ENCODE results near the gene PTPRN2.
"Not testable (repeated sequence)": the region's sequence is repeated elsewhere in the genome, so short reads cannot be mapped to it uniquely, and the experiment has no call there.

PTPRN2 gene

DNA sequence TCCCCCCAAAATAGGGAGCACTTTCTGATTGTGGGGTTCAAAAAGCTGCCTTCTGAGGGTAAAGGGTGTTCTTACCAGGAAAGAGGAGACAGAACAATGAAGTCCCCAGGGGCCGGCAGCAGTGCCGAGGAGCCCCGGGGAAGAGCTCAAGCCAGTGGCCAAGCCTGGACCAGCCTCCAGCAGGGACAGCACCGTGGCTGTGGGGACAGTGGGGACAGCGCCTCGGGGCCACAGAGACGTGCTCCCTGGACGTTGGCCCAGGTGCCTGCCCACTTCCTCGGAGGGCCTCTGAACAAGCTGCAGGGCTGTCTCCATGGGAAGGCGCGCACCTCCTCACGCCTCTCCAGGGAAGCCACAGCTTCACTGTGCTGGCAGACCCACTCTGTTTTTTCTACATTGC, 312.6 kb downstream of the PTPRN2 start:
- DNase-seq (ENCODE audit: low read depth): no peak
- TF ChIP-seq, protein P1, sequence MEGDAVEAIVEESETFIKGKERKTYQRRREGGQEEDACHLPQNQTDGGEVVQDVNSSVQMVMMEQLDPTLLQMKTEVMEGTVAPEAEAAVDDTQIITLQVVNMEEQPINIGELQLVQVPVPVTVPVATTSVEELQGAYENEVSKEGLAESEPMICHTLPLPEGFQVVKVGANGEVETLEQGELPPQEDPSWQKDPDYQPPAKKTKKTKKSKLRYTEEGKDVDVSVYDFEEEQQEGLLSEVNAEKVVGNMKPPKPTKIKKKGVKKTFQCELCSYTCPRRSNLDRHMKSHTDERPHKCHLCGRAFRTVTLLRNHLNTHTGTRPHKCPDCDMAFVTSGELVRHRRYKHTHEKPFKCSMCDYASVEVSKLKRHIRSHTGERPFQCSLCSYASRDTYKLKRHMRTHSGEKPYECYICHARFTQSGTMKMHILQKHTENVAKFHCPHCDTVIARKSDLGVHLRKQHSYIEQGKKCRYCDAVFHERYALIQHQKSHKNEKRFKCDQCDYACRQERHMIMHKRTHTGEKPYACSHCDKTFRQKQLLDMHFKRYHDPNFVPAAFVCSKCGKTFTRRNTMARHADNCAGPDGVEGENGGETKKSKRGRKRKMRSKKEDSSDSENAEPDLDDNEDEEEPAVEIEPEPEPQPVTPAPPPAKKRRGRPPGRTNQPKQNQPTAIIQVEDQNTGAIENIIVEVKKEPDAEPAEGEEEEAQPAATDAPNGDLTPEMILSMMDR (IDR thresholded peaks at IDR 0.05; ENCODE audit: low read depth, low read length, missing control alignments): no peak
- in situ Hi-C loops (cut with HindIII; ENCODE audit: low sequenced_read_pairs): no loop called here
- H3K4me3 ChIP-seq (ENCODE audit: low read depth, low read length): no peak overlapping the region

DNA sequence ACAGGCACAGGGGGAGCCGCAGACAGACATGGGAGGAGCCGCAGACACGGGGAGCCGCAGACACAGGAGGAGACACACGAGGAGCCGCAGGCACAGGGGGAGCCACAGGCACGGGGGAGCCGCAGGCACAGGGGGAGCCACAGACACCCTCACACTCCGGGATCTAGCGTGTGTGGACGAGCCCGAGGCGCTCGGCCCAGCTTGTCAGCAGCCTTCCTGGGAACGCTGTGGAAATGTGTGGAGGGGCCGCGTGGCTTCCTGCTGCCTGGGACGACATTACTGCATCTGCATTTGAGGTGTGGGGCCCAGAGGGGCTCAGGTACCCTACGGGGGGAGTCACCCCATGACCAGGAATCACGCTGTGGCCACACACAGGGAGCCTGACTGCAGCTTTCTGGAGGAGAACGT, 313.2 kb downstream of the PTPRN2 start:
- DNase-seq (ENCODE audit: low read depth): no peak
- in situ Hi-C loops (cut with HindIII; ENCODE audit: low sequenced_read_pairs): no loop called here
- TF ChIP-seq, protein P1 (IDR thresholded peaks at IDR 0.05; ENCODE audit: low read depth, low read length, missing control alignments): no peak
- H3K4me3 ChIP-seq (ENCODE audit: low read depth, low read length): no peak overlapping the region

DNA sequence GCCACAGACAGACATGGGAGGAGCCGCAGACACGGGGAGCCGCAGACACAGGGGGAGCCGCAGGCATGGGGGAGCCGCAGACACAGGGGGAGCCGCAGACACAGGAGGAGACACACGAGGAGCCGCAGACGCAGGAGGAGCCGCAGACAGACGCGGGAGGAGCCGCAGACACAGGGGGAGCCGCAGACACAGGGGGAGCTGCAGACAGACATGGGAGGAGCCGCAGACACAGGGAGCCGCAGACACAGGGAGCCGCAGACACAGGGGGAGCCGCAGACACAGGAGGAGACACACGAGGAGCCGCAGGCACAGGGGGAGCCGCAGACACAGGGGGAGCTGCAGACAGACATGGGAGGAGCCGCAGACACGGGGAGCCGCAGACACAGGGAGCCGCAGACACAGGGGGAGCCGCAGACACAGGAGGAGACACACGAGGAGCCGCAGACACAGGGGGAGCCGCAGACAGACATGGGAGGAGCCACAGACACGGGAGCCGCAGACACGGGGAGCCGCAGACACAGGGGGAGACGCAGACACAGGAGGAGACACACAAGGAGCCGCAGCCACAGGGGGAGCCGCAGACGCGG, 313.8 kb downstream of the PTPRN2 start:
- DNase-seq (ENCODE audit: low read depth); H3K4me3 ChIP-seq (ENCODE audit: low read depth, low read length); in situ Hi-C loops (cut with HindIII; ENCODE audit: low sequenced_read_pairs): not testable (repeated sequence)

DNA sequence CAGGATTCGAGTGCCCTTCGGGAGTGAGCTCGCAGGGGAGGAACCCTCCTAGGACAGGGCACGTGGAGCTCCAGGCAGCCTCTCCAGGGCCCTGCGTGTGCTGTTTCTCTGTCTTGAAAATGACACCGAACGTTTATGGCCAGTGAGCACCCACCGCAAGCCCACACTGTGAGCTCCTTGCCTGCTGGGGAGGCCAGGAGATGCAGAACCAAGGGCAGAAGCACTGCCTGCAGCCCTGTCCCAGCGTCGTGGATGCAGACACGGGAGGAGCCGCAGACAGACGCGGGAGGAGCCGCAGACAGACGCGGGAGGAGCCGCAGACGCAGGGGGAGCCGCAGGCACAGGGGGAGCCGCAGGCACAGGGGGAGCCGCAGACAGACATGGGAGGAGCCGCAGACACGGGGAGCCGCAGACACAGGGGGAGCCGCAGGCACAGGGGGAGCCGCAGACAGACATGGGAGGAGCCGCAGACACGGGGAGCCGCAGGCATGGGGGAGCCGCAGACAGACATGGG, 314.4 kb downstream of the PTPRN2 start:
- H3K4me3 ChIP-seq (ENCODE audit: low read depth, low read length): no peak overlapping the region
- TF ChIP-seq, protein P1 (IDR thresholded peaks at IDR 0.05; ENCODE audit: low read depth, low read length, missing control alignments): no peak
- in situ Hi-C loops (cut with HindIII; ENCODE audit: low sequenced_read_pairs): no loop called here
- no peak for DNase-seq (ENCODE audit: low read depth)

DNA sequence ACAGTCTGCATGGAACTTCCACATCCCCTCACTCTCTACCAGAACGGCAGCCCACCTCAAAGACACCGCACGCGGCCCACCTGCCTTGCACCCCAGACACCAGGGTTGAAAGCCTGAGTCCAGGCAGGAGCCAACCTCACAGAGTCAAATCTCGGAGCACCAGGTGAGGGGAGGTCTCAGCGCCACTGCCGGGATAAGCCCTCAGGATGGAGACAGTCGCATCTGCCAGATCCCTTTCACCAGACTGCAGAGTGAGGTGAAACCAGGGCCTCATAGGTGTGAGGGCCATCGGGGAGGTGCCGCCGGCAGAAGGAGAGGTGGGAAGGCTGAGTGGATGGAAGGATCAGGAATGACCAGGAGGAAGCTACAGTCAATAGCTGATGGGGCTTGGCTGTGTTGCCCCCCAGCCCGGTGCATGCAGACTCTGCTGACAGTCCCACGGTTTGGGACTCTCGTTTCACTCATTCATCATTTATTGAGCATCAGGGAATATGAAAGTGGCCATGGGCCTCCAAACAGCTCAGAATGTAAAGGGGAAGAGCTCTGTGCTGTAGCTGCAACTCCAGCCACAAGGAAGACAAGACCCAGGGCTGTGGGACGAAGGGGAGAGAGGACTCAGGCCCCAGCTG, 315.0 kb downstream of the PTPRN2 start:
- H3K4me3 ChIP-seq (ENCODE audit: low read depth, low read length): no peak overlapping the region
- in situ Hi-C loops (cut with HindIII; ENCODE audit: low sequenced_read_pairs): no loop called here
- no peak for DNase-seq (ENCODE audit: low read depth)
- TF ChIP-seq, protein P1 (IDR thresholded peaks at IDR 0.05; ENCODE audit: low read depth, low read length, missing control alignments): no peak

DNA sequence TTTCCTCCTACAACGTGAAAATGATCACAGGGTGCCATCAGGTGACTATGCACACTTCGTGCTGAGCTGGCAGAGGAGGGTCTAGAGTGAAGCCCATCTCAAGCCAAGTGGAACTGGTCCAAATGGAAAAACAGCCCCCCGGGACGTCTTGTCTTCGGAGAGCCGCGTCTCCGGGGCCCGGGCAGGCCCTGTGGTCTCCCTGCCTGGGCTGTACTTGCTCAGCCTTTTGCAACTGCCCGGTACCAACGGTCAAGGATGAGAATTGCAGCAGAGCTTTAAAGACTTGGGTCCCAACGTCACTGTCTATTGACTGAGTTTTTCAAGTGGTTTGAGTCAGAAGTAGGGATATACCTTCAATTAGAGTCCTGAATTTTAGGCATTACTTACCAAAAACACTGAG, 315.5 kb downstream of the PTPRN2 start:
- no peak overlapping the region for H3K4me3 ChIP-seq (ENCODE audit: low read depth, low read length)
- TF ChIP-seq, protein P1 (IDR thresholded peaks at IDR 0.05; ENCODE audit: low read depth, low read length, missing control alignments): no peak
- in situ Hi-C loops (cut with HindIII; ENCODE audit: low sequenced_read_pairs): no loop called here
- no peak for DNase-seq (ENCODE audit: low read depth)

DNA sequence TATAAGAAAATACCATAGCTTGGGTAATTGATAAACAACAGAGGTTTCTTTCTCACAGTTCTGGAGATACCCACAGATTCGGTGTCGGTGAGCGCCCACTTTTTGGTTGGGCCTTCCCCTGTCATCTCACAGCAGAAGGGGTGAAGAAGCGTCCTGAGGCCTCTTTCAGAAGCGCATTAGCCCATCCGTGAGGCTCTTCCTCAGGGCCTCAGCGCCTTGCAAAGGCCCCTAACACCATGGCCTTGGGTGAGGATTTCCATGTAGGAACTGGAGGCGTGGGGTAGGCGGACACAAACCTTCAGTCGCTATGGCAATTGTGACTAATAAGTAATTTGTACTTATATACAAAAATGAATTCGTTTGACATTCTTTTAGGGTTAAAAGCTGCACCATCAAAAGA, 316.0 kb downstream of the PTPRN2 start:
- no peak for DNase-seq (ENCODE audit: low read depth)
- no peak overlapping the region for H3K4me3 ChIP-seq (ENCODE audit: low read depth, low read length)
- in situ Hi-C loops (cut with HindIII; ENCODE audit: low sequenced_read_pairs): no loop called here
- TF ChIP-seq, protein P1 (IDR thresholded peaks at IDR 0.05; ENCODE audit: low read depth, low read length, missing control alignments): no peak

Measured in astrocyte of the cerebellum (primary cell).